ENCODE data around the gene KRTAP19-1. TPM values are rescaled to one million over a fixed set of nuclear protein-coding genes. Genes with fewer than 3 reads are reported as not detected.

Gene KRTAP19-1
- total RNA-seq, 4 donors from 2014 or later: not detected

GRCh38 chr21:30482130-30482529 is 2.0 kb upstream of the KRTAP19-1 start:
- in situ Hi-C loops (cut with MboI; ENCODE audit: low pct_ligation_motif_present in 1 of 4, low pct_unique_long_range_greater_than_20kb in 1 of 4, low sequenced_read_pairs in 3 of 4): no loop called here
- no peaks in the 10 kb centered on the region for H3K36me3 ChIP-seq
- H3K4me3 ChIP-seq: no peak overlapping the region
- whole genome bisulfite sequencing, 2 donors (ENCODE audit: low coverage in 1 of 2): 62 to 81% methylated on average over 2 of the region's 2 CpGs
- intact Hi-C loops (cut with DNase I; ENCODE audit: low total_unique reads): no loop called here
- TF ChIP-seq POLR2AphosphoS5 (IDR thresholded peaks at IDR 0.05): no peak
- no peak for TF ChIP-seq EP300 (IDR thresholded peaks at IDR 0.05; ENCODE audit: low read depth)
- no peak for TF ChIP-seq CTCF (IDR thresholded peaks at IDR 0.05)
- no peak for TF ChIP-seq POLR2A (IDR thresholded peaks at IDR 0.05)
- no peaks in the 10 kb centered on the region for H3K27me3 ChIP-seq
- H3K9me3 ChIP-seq: no peaks in the 10 kb centered on the region
- no peak overlapping the region for H3K27ac ChIP-seq
- DNase-seq: no peak
- H3K4me1 ChIP-seq: no peaks in the 10 kb centered on the region

- Histone ChIP-seq H3K4me3 (no peak overlapping the region), H3K36me3 (no peaks in the 10 kb centered on the region), H3K27ac (no peak overlapping the region), H3K9me3 (no peaks in the 10 kb centered on the region), H3K27me3 (no peaks in the 10 kb centered on the region), H3K4me1 (no peaks in the 10 kb centered on the region)
- intact Hi-C loops (cut with DNase I; ENCODE audit: low total_unique reads): no loop called here
- 65 to 77% methylated on average over 4 of the region's 4 CpGs for WGBS, 2 donors (ENCODE audit: low coverage in 1 of 2)
- DNase-seq: no peak
- TF ChIP-seq POLR2AphosphoS5 (IDR thresholded peaks at IDR 0.05) (no peak), CTCF (IDR thresholded peaks at IDR 0.05) (no peak), EP300 (IDR thresholded peaks at IDR 0.05; ENCODE audit: low read depth) (no peak), POLR2A (IDR thresholded peaks at IDR 0.05) (no peak)
- in situ Hi-C loops (cut with MboI; ENCODE audit: low pct_ligation_motif_present in 1 of 4, low pct_unique_long_range_greater_than_20kb in 1 of 4, low sequenced_read_pairs in 3 of 4): no loop called here
Measured at GRCh38 chr21:30479259-30479658, 908 bp downstream of the KRTAP19-1 start.

GRCh38 chr21:30478004-30478403 is 2.2 kb downstream of the KRTAP19-1 start:
- in situ Hi-C loops (cut with MboI; ENCODE audit: low pct_ligation_motif_present in 1 of 4, low pct_unique_long_range_greater_than_20kb in 1 of 4, low sequenced_read_pairs in 3 of 4): no loop called here
- no peak overlapping the region for H3K4me3 ChIP-seq
- H3K9me3 ChIP-seq: no peaks in the 10 kb centered on the region
- no peak for TF ChIP-seq POLR2A (IDR thresholded peaks at IDR 0.05)
- TF ChIP-seq EP300 (IDR thresholded peaks at IDR 0.05; ENCODE audit: low read depth): no peak
- TF ChIP-seq CTCF (IDR thresholded peaks at IDR 0.05): no peak
- no peak for TF ChIP-seq POLR2AphosphoS5 (IDR thresholded peaks at IDR 0.05)
- 18 to 28% methylated on average over 3 of the region's 3 CpGs for WGBS, 2 donors (ENCODE audit: low coverage in 1 of 2)
- intact Hi-C loops (cut with DNase I; ENCODE audit: low total_unique reads): no loop called here
- no peak overlapping the region for H3K27ac ChIP-seq
- DNase-seq: no peak
- H3K4me1 ChIP-seq: no peaks in the 10 kb centered on the region
- no peaks in the 10 kb centered on the region for H3K36me3 ChIP-seq
- H3K27me3 ChIP-seq: no peaks in the 10 kb centered on the region

GRCh38 chr21:30468900-30469714 is 11.1 kb downstream of the KRTAP19-1 start:
- TF ChIP-seq POLR2A (IDR thresholded peaks at IDR 0.05): no peak
- TF ChIP-seq POLR2AphosphoS5 (IDR thresholded peaks at IDR 0.05): no peak
- TF ChIP-seq CTCF (IDR thresholded peaks at IDR 0.05): no peak
- no peak for TF ChIP-seq EP300 (IDR thresholded peaks at IDR 0.05; ENCODE audit: low read depth)
- Histone ChIP-seq H3K4me1 (no peaks in the 10 kb centered on the region), H3K9me3 (no peaks in the 10 kb centered on the region), H3K27me3 (no peaks in the 10 kb centered on the region), H3K4me3 (no peak overlapping the region), H3K36me3 (no peaks in the 10 kb centered on the region), H3K27ac (no peak overlapping the region)
- WGBS, 2 donors (ENCODE audit: low coverage in 1 of 2): 55 to 59% methylated on average over 6 of the region's 6 CpGs
- in situ Hi-C loops (cut with MboI; ENCODE audit: low pct_ligation_motif_present in 1 of 4, low pct_unique_long_range_greater_than_20kb in 1 of 4, low sequenced_read_pairs in 3 of 4) (no loop called here), intact Hi-C loops (cut with DNase I; ENCODE audit: low total_unique reads) (no loop called here)
- no peak for DNase-seq
